Mucosa of descending colon (tissue), 3 donors: Measurements from ENCODE around the gene KCNS3. TPM values are rescaled to one million over a fixed set of nuclear protein-coding genes. Genes with fewer than 3 reads are reported as not detected.

ENCODE experiments used
- ATAC-seq: fragments of 200-7000 bp; cut with Tn5 transposase; one replicate; pipeline ENCODE4 v1.9.1; 2020; ENCODE audit warnings: mild to moderate bottlenecking, moderate library complexity
- DNase-seq, 3 donors: peaks; one replicate each; pipeline ENCODE4 v3.0.0-alpha.2; 2020
- H3K36me3 ChIP-seq: fragments of 200-600 bp; one replicate; pipeline ENCODE4 v1.8.0; 2021; ENCODE audit warnings: low read depth, mild to moderate bottlenecking
- H3K4me1 ChIP-seq: fragments of 200-600 bp; one replicate; pipeline ENCODE4 v1.8.0; 2021; ENCODE audit warnings: low read depth, mild to moderate bottlenecking
- H3K4me3 ChIP-seq: fragments of 200-600 bp; one replicate; pipeline ENCODE4 v1.8.0; 2021; ENCODE audit warnings: mild to moderate bottlenecking
- H3K9me3 ChIP-seq: fragments of 200-600 bp; one replicate; pipeline ENCODE4 v1.8.0; 2021; ENCODE audit warnings: mild to moderate bottlenecking
- CTCF ChIP-seq: fragments of 200-600 bp; IDR thresholded peaks from one replicate; pipeline ENCODE4 v1.8.0; 2022; ENCODE audit warnings: antibody characterized with exemption, mild to moderate bottlenecking
- intact Hi-C, 2 donors: fragments of 100-400 bp; cut with DNase I in 1 of 2; cut with micrococcal nuclease in 1 of 2; formaldehyde crosslinking; loops; one replicate each; pipeline versions ENCODE4 v1.11.0 to v1.11.1; 2022; cut with DNase I, micrococcal nuclease
- long read RNA-seq, 2 donors: library from polyadenylated mRNA; unstranded; transcript quantifications; one replicate each; pipeline ENCODE4 v2.0.0, GENCODE V29; 2019 to 2021
- total RNA-seq, 3 donors: library from RNA; stranded (reverse); fragmentation: NEBNext Ultra II Directional in 2 of 3; extraction: Animal tissue kit (Norgen Biotek cat#: 25700) in 2 of 3; gene quantifications; one replicate each; pipeline versions ENCODE4 v1.2.1 to v1.2.4, GENCODE V29; 2021 to 2023
- donor health status: DM: no; HTN: no; CAD: no; lungs with moderate emphysema.
- donor health status: DM: no; HTN: no; CAD: no.
- donor health status: DM: no; HTN: yes; CAD: no.

KCNS3 gene
- 10 to 100 TPM in 2 of 3 donors, 1 to 10 TPM in 1; 4.9 to 21.6 (median 16.8) TPM for total RNA-seq
- long read RNA-seq, donor 1, transcript KCNS3-201 (3 exons, 2,333 nt), result major isoform, 42 of 52 reads
- long read RNA-seq, donor 1, partial matches to known transcripts, result 4 of 52 reads
- long read RNA-seq, donor 1, other reads (novel, unspliced or antisense), result 5 of 52 reads
- long read RNA-seq, donor 2, transcript KCNS3-201 (3 exons, 2,333 nt), result major isoform, 9 of 12 reads
- long read RNA-seq, donor 2, partial matches to known transcripts, result 0 of 12 reads
- long read RNA-seq, donor 2, other reads (novel, unspliced or antisense), result 3 of 12 reads

- intact Hi-C loops, result no loop called here
- no peak for TF ChIP-seq CTCF
- Histone ChIP-seq H3K4me3 (peak within 1 kb of the TSS; percentile 54), H3K9me3 (no peaks in the 10 kb centered on the region), H3K4me1 (peaks cover 8% of the 10 kb centered on the region), H3K36me3 (no peaks in the 10 kb centered on the region)
- DNase-seq, result peak; percentile 47 to 74 (median 59)
- ATAC-seq, result peak; percentile 88
Measured at GRCh38 chr2:17878281-17879136, at the start of gene KCNS3. TSS of gene KCNS3 (plus strand) at chr2:17878667. CDS start at chr2:17931009, 52,342 bp downstream.

GRCh38 chr2:17830053-17831034 lies 48.1 kb upstream of the KCNS3 start:
- Histone ChIP-seq H3K36me3 (no peaks in the 10 kb centered on the region), H3K4me1 (peaks cover 7% of the 10 kb centered on the region), H3K9me3 (no peaks in the 10 kb centered on the region), H3K4me3 (no peak overlapping the region)
- intact Hi-C loops, result no loop called here
- DNase-seq, result peak; percentile 84 to 91 (median 89)
- peak; percentile 97 for ATAC-seq
- TF ChIP-seq CTCF, result peak; percentile 86

- Histone ChIP-seq H3K9me3 (no peaks in the 10 kb centered on the region), H3K4me1 (peaks cover 3% of the 10 kb centered on the region), H3K4me3 (no peak overlapping the region), H3K36me3 (no peaks in the 10 kb centered on the region)
- intact Hi-C loops, result no loop called here
- DNase-seq (no peak), ATAC-seq (no peak)
- no peak for TF ChIP-seq CTCF
Measured at GRCh38 chr2:17835516-17835915, 43.0 kb upstream of the KCNS3 start.

- no peak for TF ChIP-seq CTCF
- H3K4me3 ChIP-seq, result no peak overlapping the region
- no peaks in the 10 kb centered on the region for H3K36me3 ChIP-seq
- no peaks in the 10 kb centered on the region for H3K4me1 ChIP-seq
- ATAC-seq (no peak), DNase-seq (no peak)
- intact Hi-C loops, result no loop called here
- H3K9me3 ChIP-seq, result no peaks in the 10 kb centered on the region
Measured at GRCh38 chr2:17839959-17840358, 38.5 kb upstream of the KCNS3 start.

- Histone ChIP-seq H3K4me1 (no peaks in the 10 kb centered on the region), H3K36me3 (no peaks in the 10 kb centered on the region), H3K4me3 (no peak overlapping the region), H3K9me3 (no peaks in the 10 kb centered on the region)
- ATAC-seq (no peak), DNase-seq (no peak)
- no peak for TF ChIP-seq CTCF
- intact Hi-C loops, result no loop called here
Measured at GRCh38 chr2:17843457-17843856, 35.0 kb upstream of the KCNS3 start.
